ENCODE measurements around the gene CCNF. TPM values are rescaled to one million over a fixed set of nuclear protein-coding genes. Genes with fewer than 3 reads are reported as not detected.

Gene CCNF
- total RNA-seq, 2 experiments from 2014 or later, result 43.5 TPM

DNA sequence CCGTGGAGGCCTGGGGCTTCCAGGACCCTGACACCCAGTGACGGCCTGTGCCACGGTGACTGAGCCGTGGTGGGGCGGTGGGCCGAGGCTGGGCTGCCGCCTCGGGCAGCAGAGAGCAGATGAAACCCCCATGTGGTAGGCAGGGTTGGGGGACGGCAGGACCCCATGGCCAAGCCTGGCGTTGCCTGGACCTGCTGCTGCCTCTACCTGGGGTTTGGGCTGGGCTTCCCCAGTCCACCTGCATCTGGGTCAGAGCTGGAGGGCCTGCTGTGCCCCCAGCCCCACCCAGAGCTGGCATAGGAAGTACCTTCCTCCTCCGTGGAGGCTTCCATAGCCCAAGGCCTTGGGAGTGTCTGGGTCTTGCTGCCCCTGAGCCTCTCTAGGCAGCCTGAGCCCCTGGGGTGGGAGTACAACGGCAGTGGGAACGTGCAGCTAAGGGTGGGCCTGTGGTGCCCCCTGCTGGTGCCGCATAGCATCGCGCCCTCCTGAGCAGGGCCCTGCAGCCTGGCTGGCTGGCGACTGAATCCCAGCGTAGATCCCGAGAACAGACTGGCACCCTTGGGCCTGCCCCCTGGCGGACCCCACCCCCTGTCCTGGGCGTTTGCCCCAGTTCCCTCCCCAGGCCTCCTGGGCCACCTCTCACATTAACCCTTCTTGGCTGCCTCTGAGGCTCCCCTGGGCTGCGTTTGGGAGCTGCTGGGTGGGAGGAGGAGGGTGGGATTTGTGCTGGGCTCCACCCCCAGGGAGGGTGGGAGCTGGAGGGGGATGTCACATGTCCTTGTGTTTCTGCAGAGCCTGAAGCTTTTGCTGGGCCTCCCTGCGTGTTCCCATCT is 71.9 kb downstream of the CCNF start:
- CTCF ChIA-PET, result interaction anchor here (0.6 to 2.0 kb wide), 25 partner anchors 10 to 307 kb away, joined by 3 to 10 read pairs (median 4); partner anchors contain the start of genes ABCA3, AMDHD2, ATP6V0C and CCNF
- peak; percentile 89 for TF ChIP-seq CTCF (IDR thresholded peaks at IDR 0.05)
- Mint-ChIP-seq H3K4me1 (ENCODE audit: low read depth) (no peaks in the 10 kb centered on the region), H3K36me3 (ENCODE audit: low read depth) (peaks cover 5% of the 10 kb centered on the region), H3K27ac (no peak overlapping the region), H3K27me3 (no peaks in the 10 kb centered on the region), H3K4me3 (no peak overlapping the region), H3K9me3 (no peaks in the 10 kb centered on the region)
- peak; percentile 87 for DNase-seq
- peak; percentile 99 for ATAC-seq
- intact Hi-C loops (cut with micrococcal nuclease), result loop anchor here (10.0 kb wide), 1 partner anchor 66 kb away; no protein-coding TSS in a partner anchor
- POLR2A ChIA-PET, result interaction anchor here (1.0 kb wide), 1 partner anchor 12 kb away, joined by 4 read pairs; the partner anchor contains the start of gene ATP6V0C

- H3K4me3 Mint-ChIP-seq, result no peak overlapping the region
- H3K4me1 Mint-ChIP-seq (ENCODE audit: low read depth), result no peaks in the 10 kb centered on the region
- intact Hi-C loops (cut with micrococcal nuclease), result loop anchor here (10.0 kb wide), 1 partner anchor 67 kb away; no protein-coding TSS in a partner anchor
- CTCF ChIA-PET, result interaction anchor here (0.7 to 2.0 kb wide), 19 partner anchors 11 to 308 kb away, joined by 3 to 10 read pairs (median 4); partner anchors contain the start of genes ABCA3, AMDHD2, ATP6V0C and CCNF
- peaks cover 3% of the 10 kb centered on the region for H3K36me3 Mint-ChIP-seq (ENCODE audit: low read depth)
- DNase-seq (no peak), ATAC-seq (no peak)
- no peaks in the 10 kb centered on the region for H3K9me3 Mint-ChIP-seq
- POLR2A ChIA-PET, result interaction anchor here (1.0 kb wide), 1 partner anchor 11 kb away, joined by 4 read pairs; the partner anchor contains the start of gene ATP6V0C
- H3K27ac Mint-ChIP-seq, result no peak overlapping the region
- no peaks in the 10 kb centered on the region for H3K27me3 Mint-ChIP-seq
- TF ChIP-seq CTCF (IDR thresholded peaks at IDR 0.05), result no peak
Observed at GRCh38 chr16:2501946-2502895, 73.0 kb downstream of the CCNF start.

DNA sequence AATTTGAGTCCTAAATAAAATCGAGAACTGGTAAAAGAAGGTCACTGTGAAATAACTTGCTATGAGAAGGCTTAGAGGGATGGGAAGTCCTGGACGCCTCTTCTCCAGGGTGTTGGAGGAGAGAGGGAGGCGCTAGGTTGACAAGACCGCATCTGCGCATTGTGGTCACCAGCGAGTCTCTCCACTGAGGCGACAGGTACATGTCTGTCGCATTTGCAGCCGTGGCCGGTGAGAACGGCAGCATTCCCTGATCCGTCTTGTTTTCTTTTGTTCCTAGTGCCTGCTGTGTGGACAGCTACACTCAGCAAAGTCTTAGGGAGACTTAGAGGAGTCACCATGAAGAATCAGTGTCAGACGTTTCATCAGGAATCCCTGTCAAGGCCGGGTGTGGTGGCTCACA is 76.4 kb downstream of the CCNF start:
- CTCF ChIA-PET, result interaction anchor here (1.6 kb wide), 1 partner anchor 78 kb away, joined by 4 read pairs; no protein-coding TSS in a partner anchor
- intact Hi-C loops (cut with micrococcal nuclease), result loop anchor here (10.0 kb wide), 1 partner anchor 71 kb away; no protein-coding TSS in a partner anchor
- Mint-ChIP-seq H3K27me3 (no peaks in the 10 kb centered on the region), H3K4me1 (ENCODE audit: low read depth) (peaks cover 3% of the 10 kb centered on the region), H3K27ac (no peak overlapping the region), H3K9me3 (no peaks in the 10 kb centered on the region), H3K4me3 (no peak overlapping the region), H3K36me3 (ENCODE audit: low read depth) (no peaks in the 10 kb centered on the region)
- POLR2A ChIA-PET, result no interaction called here
- no peak for TF ChIP-seq CTCF (IDR thresholded peaks at IDR 0.05)
- no peak for ATAC-seq
- no peak for DNase-seq

- Mint-ChIP-seq H3K27me3 (no peaks in the 10 kb centered on the region), H3K4me1 (ENCODE audit: low read depth) (peaks cover 3% of the 10 kb centered on the region), H3K4me3 (no peak overlapping the region), H3K36me3 (ENCODE audit: low read depth) (no peaks in the 10 kb centered on the region), H3K27ac (no peak overlapping the region), H3K9me3 (no peaks in the 10 kb centered on the region)
- ATAC-seq (peak; percentile 69), DNase-seq (peak; percentile 25)
- TF ChIP-seq CTCF (IDR thresholded peaks at IDR 0.05), result no peak
- POLR2A ChIA-PET, result no interaction called here
- intact Hi-C loops (cut with micrococcal nuclease), result loop anchor here (10.0 kb wide), 1 partner anchor 72 kb away; no protein-coding TSS in a partner anchor
- CTCF ChIA-PET, result no interaction called here
Observed at GRCh38 chr16:2507052-2507659, 77.9 kb downstream of the CCNF start.

Measured in activated CD8-positive, alpha-beta T cell treated with anti-CD3 and anti-CD28 coated beads for 36 hours (primary cell).